DND-41 (cell line): ENCODE measurements around the gene KCNQ5.

Experiments
- ATAC-seq: fragments of 200-7000 bp; cut with Tn5 transposase; 3 replicates; pipeline ENCODE4 v1.9.1; 2021; ENCODE audit warnings: low read depth; ENCODE audit not compliant: insufficient read depth
- DNase-seq: peaks from one replicate; pipeline ENCODE4 v3.0.0-alpha.2; 2020
- H2AFZ ChIP-seq: 2 replicates; pipeline ENCODE4 v1.6.0; 2012; ENCODE audit warnings: low read depth, low read length
- H3K27ac ChIP-seq: 2 replicates; pipeline ENCODE4 v1.5.1; 2012; ENCODE audit warnings: low read length, inconsistent platforms
- H3K27me3 ChIP-seq: fragments of 200-600 bp; sonication (generic); 2 replicates; pipeline ENCODE4 v1.6.0; 2012; ENCODE audit warnings: low read length, mild to moderate bottlenecking, inconsistent platforms; ENCODE audit not compliant: insufficient read depth, poor library complexity
- H3K36me3 ChIP-seq: 2 replicates; pipeline ENCODE4 v1.5.1; 2012; ENCODE audit warnings: low read length, inconsistent platforms; ENCODE audit not compliant: insufficient read depth
- H3K4me1 ChIP-seq: 2 replicates; pipeline ENCODE4 v1.5.1; 2012; ENCODE audit warnings: mild to moderate bottlenecking, low read length; ENCODE audit not compliant: insufficient read depth
- H3K4me2 ChIP-seq: 2 replicates; pipeline ENCODE4 v1.6.0; 2012; ENCODE audit warnings: mild to moderate bottlenecking, moderate library complexity, low read length, inconsistent platforms; ENCODE audit not compliant: insufficient read depth
- H3K4me3 ChIP-seq, 2 experiments: fragments of 200-600 bp in 1 of 2; shearing (Covaris generic) in 1 of 2; 2 replicates each; pipeline ENCODE4 v1.5.1; 2012 to 2016; ENCODE audit warnings: inconsistent platforms in 2 of 2, low read length in 2 of 2, mild to moderate bottlenecking in 2 of 2, low read depth in 1 of 2, moderate library complexity in 1 of 2
- H3K79me2 ChIP-seq: 2 replicates; pipeline ENCODE4 v1.6.0; 2012; ENCODE audit warnings: low read length, inconsistent platforms; ENCODE audit not compliant: insufficient read depth
- H3K9ac ChIP-seq: 2 replicates; pipeline ENCODE4 v1.6.0; 2012; ENCODE audit warnings: low read depth, mild to moderate bottlenecking, inconsistent platforms, low read length, moderate library complexity
- H3K9me3 ChIP-seq: 2 replicates; pipeline ENCODE4 v1.5.1; 2012; ENCODE audit warnings: low read length, moderate library complexity, mild to moderate bottlenecking, inconsistent platforms; ENCODE audit not compliant: insufficient read depth, severe bottlenecking
- H4K20me1 ChIP-seq: 2 replicates; pipeline ENCODE4 v1.6.0; 2012; ENCODE audit warnings: low read length; ENCODE audit not compliant: insufficient read depth
- EZH2 ChIP-seq: IDR thresholded peaks from 3 replicates; pipeline ENCODE4 v1.6.1; 2012; ENCODE audit warnings: borderline replicate concordance, low read depth, mild to moderate bottlenecking, moderate library complexity, low read length, inconsistent platforms; ENCODE audit not compliant: severe bottlenecking
- TF ChIP-seq, protein P1 (sequence below): IDR thresholded peaks from 2 replicates; pipeline ENCODE4 v1.5.1; 2012; ENCODE audit warnings: borderline replicate concordance, low read length, moderate library complexity, mild to moderate bottlenecking; ENCODE audit not compliant: poor library complexity, severe bottlenecking; ENCODE audit errors: extremely low read depth

The KCNQ5 gene

DNA sequence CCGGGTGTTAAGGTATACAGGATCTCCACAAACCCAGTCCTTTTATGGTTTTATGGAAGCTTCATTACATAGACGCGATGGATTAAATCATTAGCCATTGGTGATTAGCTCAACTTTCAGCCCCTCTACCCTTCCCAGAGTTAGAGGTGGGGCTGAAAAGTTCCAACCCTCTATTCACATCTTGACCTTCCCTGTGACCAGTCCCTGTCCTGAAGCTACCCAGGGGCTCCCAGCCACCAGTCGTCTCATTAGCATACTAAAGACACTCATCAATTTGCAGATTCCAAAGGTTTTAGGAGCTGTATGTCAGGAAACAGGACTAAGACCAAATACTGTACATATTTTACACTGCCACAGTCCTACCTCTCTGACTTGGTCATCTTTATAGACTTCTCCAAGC, 582.4 kb downstream of the KCNQ5 start:
- no peaks in the 10 kb centered on the region for H3K4me1 ChIP-seq
- no peaks in the 10 kb centered on the region for H3K79me2 ChIP-seq
- H3K36me3 ChIP-seq = no peaks in the 10 kb centered on the region
- ATAC-seq = no peak
- TF ChIP-seq, protein P1, sequence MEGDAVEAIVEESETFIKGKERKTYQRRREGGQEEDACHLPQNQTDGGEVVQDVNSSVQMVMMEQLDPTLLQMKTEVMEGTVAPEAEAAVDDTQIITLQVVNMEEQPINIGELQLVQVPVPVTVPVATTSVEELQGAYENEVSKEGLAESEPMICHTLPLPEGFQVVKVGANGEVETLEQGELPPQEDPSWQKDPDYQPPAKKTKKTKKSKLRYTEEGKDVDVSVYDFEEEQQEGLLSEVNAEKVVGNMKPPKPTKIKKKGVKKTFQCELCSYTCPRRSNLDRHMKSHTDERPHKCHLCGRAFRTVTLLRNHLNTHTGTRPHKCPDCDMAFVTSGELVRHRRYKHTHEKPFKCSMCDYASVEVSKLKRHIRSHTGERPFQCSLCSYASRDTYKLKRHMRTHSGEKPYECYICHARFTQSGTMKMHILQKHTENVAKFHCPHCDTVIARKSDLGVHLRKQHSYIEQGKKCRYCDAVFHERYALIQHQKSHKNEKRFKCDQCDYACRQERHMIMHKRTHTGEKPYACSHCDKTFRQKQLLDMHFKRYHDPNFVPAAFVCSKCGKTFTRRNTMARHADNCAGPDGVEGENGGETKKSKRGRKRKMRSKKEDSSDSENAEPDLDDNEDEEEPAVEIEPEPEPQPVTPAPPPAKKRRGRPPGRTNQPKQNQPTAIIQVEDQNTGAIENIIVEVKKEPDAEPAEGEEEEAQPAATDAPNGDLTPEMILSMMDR = no peak
- TF ChIP-seq EZH2 = no peak
- H3K27ac ChIP-seq = no peak overlapping the region
- H3K27me3 ChIP-seq = no peaks in the 10 kb centered on the region
- H4K20me1 ChIP-seq = no peaks in the 10 kb centered on the region
- H2AFZ ChIP-seq = no peak overlapping the region
- H3K9ac ChIP-seq = no peak overlapping the region
- no peak overlapping the region for H3K4me3 ChIP-seq
- H3K4me2 ChIP-seq = no peak overlapping the region
- no peaks in the 10 kb centered on the region for H3K9me3 ChIP-seq
- DNase-seq = no peak

- Histone ChIP-seq H3K79me2 (no peaks in the 10 kb centered on the region), H4K20me1 (no peaks in the 10 kb centered on the region), H3K27me3 (no peaks in the 10 kb centered on the region), H3K4me3 (no peak overlapping the region), H2AFZ (no peak overlapping the region), H3K27ac (no peak overlapping the region), H3K4me2 (no peak overlapping the region), H3K9ac (no peak overlapping the region), H3K36me3 (no peaks in the 10 kb centered on the region), H3K9me3 (no peaks in the 10 kb centered on the region), H3K4me1 (no peaks in the 10 kb centered on the region)
- TF ChIP-seq EZH2 = no peak
- TF ChIP-seq, protein P1 = no peak
- DNase-seq = no peak
- no peak for ATAC-seq
Measured at GRCh38 chr6:73207221-73207837, 585.5 kb downstream of the KCNQ5 start.

- H3K4me3 ChIP-seq = no peak overlapping the region
- ATAC-seq = no peak
- no peaks in the 10 kb centered on the region for H3K36me3 ChIP-seq
- no peaks in the 10 kb centered on the region for H3K4me1 ChIP-seq
- no peak overlapping the region for H3K27ac ChIP-seq
- H3K79me2 ChIP-seq = no peaks in the 10 kb centered on the region
- H3K27me3 ChIP-seq = no peaks in the 10 kb centered on the region
- no peaks in the 10 kb centered on the region for H3K9me3 ChIP-seq
- no peak overlapping the region for H2AFZ ChIP-seq
- no peak for DNase-seq
- no peak overlapping the region for H3K4me2 ChIP-seq
- H4K20me1 ChIP-seq = no peaks in the 10 kb centered on the region
- no peak overlapping the region for H3K9ac ChIP-seq
- no peak for TF ChIP-seq EZH2
- TF ChIP-seq, protein P1 = no peak
Measured at GRCh38 chr6:73209117-73209516, 587.3 kb downstream of the KCNQ5 start.
